Measurements from ENCODE around the gene PARD6B. TPM values are rescaled to one million over a fixed set of nuclear protein-coding genes. Genes with fewer than 3 reads are reported as not detected.
A peak's percentile ranks its signal among the peaks of the same experiment; 100 is the strongest.

Gene PARD6B
- total and polyA plus RNA-seq, 2 of the 13 experiments (the other 11 are each of a cell fraction or from before 2014, with no cell fraction given) = 6.9 to 22.2 TPM

- TF ChIP-seq ELF1 (CRISPR knock-in tag; IDR thresholded peaks at IDR 0.05) = peak; percentile 53; the same call in 1 of the 2 replicates
- TF ChIP-seq MLXIP (CRISPR knock-in tag; IDR thresholded peaks at IDR 0.05; ENCODE audit: borderline replicate concordance) = no peak
- TF ChIP-seq HNF1B (CRISPR knock-in tag; IDR thresholded peaks at IDR 0.05) = peak; percentile 93
- peak; percentile 48; the same call in 1 of the 2 replicates for TF ChIP-seq CREM (IDR thresholded peaks at IDR 0.05)
- peak; percentile 30; the same call in 1 of the 2 replicates for TF ChIP-seq CREM (CRISPR knock-in tag; IDR thresholded peaks at IDR 0.05)
- no peak; the same call in 1 of the 2 replicates for TF ChIP-seq ZBED4 (CRISPR knock-in tag; IDR thresholded peaks at IDR 0.05; ENCODE audit: borderline replicate concordance)
- TF ChIP-seq ZNF292 (CRISPR knock-in tag; IDR thresholded peaks at IDR 0.05; ENCODE audit: borderline replicate concordance, low read depth) = peak; percentile 100
- TF ChIP-seq ZBTB42 (CRISPR knock-in tag; IDR thresholded peaks at IDR 0.05) = no peak
- peak; percentile 77; the same call in 1 of the 2 replicates for TF ChIP-seq NFE2L1 (CRISPR knock-in tag; IDR thresholded peaks at IDR 0.05; ENCODE audit: borderline replicate concordance)
- peak; percentile 96 for TF ChIP-seq RELA (CRISPR knock-in tag; IDR thresholded peaks at IDR 0.05)
- no peak for TF ChIP-seq LRRFIP1 (CRISPR knock-in tag; conservative IDR thresholded peaks at IDR 0.05)
- no peak for TF ChIP-seq ZNF17 (CRISPR knock-in tag; IDR thresholded peaks at IDR 0.05)
Observed at GRCh38 chr20:50790651-50791277, 59.4 kb downstream of the PARD6B start (continued).

Data from HepG2 (cell line).